SU-DHL-6 (cell line): ENCODE measurements around the gene CASP10.

ENCODE experiments used
- H2AFZ ChIP-seq: fragments of 200-600 bp; sonication (generic); 2 replicates; pipeline ENCODE4 v1.6.1; 2014; ENCODE audit warnings: low read depth, mild to moderate bottlenecking, moderate library complexity, mixed read lengths, antibody characterized with exemption, low read length; ENCODE audit not compliant: severe bottlenecking
- H3F3A ChIP-seq: fragments of 200-600 bp; shearing (Covaris generic); 2 replicates; pipeline ENCODE4 v1.6.0; 2016; ENCODE audit warnings: antibody characterized with exemption, mild to moderate bottlenecking; ENCODE audit not compliant: insufficient read depth
- H3K27ac ChIP-seq: fragments of 200-600 bp; sonication (generic); 2 replicates; pipeline ENCODE4 v1.5.1; 2016; ENCODE audit warnings: low read depth, mild to moderate bottlenecking, low read length, moderate library complexity, mixed read lengths
- H3K27me3 ChIP-seq: fragments of 200-600 bp; sonication (generic), shearing (Covaris generic); 2 replicates; pipeline ENCODE4 v1.6.0; 2014; ENCODE audit warnings: mild to moderate bottlenecking, low read length
- H3K36me3 ChIP-seq: fragments of 200-600 bp; sonication (generic); 2 replicates; pipeline ENCODE4 v1.6.1; 2014; ENCODE audit warnings: mild to moderate bottlenecking, low read length, mixed read lengths
- H3K4me2 ChIP-seq: fragments of 300-600, 200-600 bp; shearing (Covaris generic), sonication (generic); 2 replicates; pipeline ENCODE4 v1.6.0; 2014; ENCODE audit warnings: low read length, low read depth, mild to moderate bottlenecking; ENCODE audit not compliant: poor library complexity, severe bottlenecking
- H3K4me3 ChIP-seq: fragments of 200-600 bp; sonication (generic); 2 replicates; pipeline ENCODE4 v1.5.1; 2014; ENCODE audit warnings: antibody characterized with exemption, low read length, mild to moderate bottlenecking, mixed read lengths; ENCODE audit not compliant: insufficient read depth, poor library complexity, severe bottlenecking
- H3K79me2 ChIP-seq: fragments of 200-600 bp; sonication (generic); 2 replicates; pipeline ENCODE4 v1.6.1; 2014; ENCODE audit warnings: mild to moderate bottlenecking, low read length, moderate library complexity; ENCODE audit not compliant: insufficient read depth
- H3K9ac ChIP-seq: fragments of 200-600 bp; sonication (generic); 2 replicates; pipeline ENCODE4 v1.7.0; 2014; ENCODE audit warnings: mild to moderate bottlenecking, low read length
- H3K9me2 ChIP-seq: fragments of 200-600 bp; sonication (generic); replicated peaks from 2 replicates; pipeline ENCODE4 v1.6.1; 2014; ENCODE audit warnings: low read length; ENCODE audit not compliant: insufficient read depth
- H3K9me3 ChIP-seq: fragments of 200-600 bp; sonication (generic); 2 replicates; pipeline ENCODE4 v1.6.1; 2014; ENCODE audit warnings: low read length, mixed read lengths; ENCODE audit not compliant: insufficient read depth
- H4K20me1 ChIP-seq: fragments of 200-600 bp; sonication (generic); 2 replicates; pipeline ENCODE4 v1.6.1; 2014; ENCODE audit warnings: low read depth, mild to moderate bottlenecking, antibody characterized with exemption, low read length, moderate library complexity, mixed read lengths
- EZH2phosphoT487 ChIP-seq: fragments of 200-600 bp; sonication (generic), shearing (Covaris generic); conservative IDR thresholded peaks from 2 replicates; pipeline ENCODE4 v1.6.1; 2018; ENCODE audit warnings: mild to moderate bottlenecking, antibody characterized with exemption, low read length, moderate library complexity, mixed read lengths
- TF ChIP-seq, protein P1 (sequence below): fragments of 200-600 bp; sonication (generic); IDR thresholded peaks from one replicate; pipeline ENCODE4 v1.5.1; 2017; ENCODE audit warnings: antibody characterized with exemption, mild to moderate bottlenecking, low read length, moderate library complexity; ENCODE audit not compliant: insufficient read depth, poor library complexity, severe bottlenecking

Gene CASP10

DNA sequence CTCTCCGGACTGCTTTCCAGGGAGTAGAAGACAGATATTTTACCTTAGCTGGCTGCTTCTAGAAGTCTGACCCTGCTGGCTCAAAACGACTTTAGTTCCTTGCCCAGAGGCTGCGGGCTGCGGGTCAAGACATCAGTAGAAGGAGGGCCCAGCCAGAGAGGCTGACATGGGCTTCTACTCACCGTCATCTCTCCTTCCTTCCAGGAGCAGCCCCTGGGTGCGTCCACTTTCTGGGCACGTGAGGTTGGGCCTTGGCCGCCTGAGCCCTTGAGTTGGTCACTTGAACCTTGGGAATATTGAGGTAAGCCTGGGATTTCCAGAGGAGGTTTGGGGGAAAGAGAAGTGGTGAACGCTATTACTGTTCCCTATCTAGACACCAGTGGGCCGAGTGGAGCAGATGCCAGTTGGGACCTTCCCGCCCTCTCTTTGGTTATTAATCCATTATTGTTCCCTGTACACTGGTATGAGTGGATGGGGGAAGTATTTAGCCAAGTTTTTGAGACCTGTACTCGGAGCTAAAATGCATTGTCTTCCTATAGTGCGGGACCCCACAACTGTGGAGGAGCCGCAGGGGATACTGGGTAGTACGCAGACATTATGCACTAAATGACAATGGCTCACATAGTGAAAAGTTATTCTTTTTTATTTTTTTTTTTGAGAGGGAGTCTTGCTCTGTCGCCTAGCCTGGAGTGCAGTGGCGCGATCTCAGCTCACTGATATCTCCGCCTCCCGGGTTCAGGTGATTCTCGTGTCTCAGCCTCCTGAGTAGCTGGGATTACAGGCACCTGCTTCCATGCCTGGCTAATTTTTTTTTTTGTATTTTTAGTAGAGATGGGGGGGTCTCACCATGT, 51.1 kb downstream of the CASP10 start:
- Histone ChIP-seq H3F3A (peaks cover 19% of the 10 kb centered on the region), H3K4me3 (peak overlapping the region; percentile 78), H3K9me3 (no peaks in the 10 kb centered on the region), H3K27ac (peak overlapping the region; percentile 75), H3K9me2 (no peaks in the 10 kb centered on the region), H3K4me2 (peak overlapping the region; percentile 89), H3K27me3 (no peaks in the 10 kb centered on the region), H3K79me2 (peaks cover 22% of the 10 kb centered on the region), H2AFZ (peak overlapping the region; percentile 89), H4K20me1 (no peaks in the 10 kb centered on the region), H3K9ac (peak overlapping the region; percentile 71), H3K36me3 (no peaks in the 10 kb centered on the region)
- no peak for TF ChIP-seq EZH2phosphoT487
- TF ChIP-seq, protein P1, sequence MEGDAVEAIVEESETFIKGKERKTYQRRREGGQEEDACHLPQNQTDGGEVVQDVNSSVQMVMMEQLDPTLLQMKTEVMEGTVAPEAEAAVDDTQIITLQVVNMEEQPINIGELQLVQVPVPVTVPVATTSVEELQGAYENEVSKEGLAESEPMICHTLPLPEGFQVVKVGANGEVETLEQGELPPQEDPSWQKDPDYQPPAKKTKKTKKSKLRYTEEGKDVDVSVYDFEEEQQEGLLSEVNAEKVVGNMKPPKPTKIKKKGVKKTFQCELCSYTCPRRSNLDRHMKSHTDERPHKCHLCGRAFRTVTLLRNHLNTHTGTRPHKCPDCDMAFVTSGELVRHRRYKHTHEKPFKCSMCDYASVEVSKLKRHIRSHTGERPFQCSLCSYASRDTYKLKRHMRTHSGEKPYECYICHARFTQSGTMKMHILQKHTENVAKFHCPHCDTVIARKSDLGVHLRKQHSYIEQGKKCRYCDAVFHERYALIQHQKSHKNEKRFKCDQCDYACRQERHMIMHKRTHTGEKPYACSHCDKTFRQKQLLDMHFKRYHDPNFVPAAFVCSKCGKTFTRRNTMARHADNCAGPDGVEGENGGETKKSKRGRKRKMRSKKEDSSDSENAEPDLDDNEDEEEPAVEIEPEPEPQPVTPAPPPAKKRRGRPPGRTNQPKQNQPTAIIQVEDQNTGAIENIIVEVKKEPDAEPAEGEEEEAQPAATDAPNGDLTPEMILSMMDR, result no peak

DNA sequence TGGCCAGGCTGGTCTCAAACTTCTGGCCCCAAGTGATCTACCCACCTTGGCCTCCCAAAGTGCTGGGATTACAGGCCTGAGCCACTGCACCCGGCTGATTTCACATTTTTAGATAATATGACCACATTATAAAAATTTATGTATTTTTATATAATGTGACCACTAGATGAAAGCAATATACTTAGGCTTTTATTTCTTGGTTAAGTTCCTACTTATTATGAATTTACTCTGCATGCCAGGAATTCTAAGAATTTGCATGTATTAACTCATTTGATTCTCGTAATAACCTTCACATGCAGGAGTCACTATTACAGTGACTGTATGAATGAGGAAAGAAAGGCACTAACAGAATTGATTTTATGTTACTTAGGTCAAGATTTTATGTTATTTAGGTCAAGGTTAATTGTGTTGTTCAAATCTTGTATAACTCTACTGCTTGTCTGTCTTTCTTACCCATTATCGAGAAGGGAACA, 51.8 kb downstream of the CASP10 start:
- H3K36me3 ChIP-seq, result no peaks in the 10 kb centered on the region
- peaks cover 19% of the 10 kb centered on the region for H3F3A ChIP-seq
- H3K27me3 ChIP-seq, result no peaks in the 10 kb centered on the region
- H3K4me3 ChIP-seq, result peak overlapping the region; percentile 78
- no peaks in the 10 kb centered on the region for H4K20me1 ChIP-seq
- peak overlapping the region; percentile 71 for H3K9ac ChIP-seq
- peaks cover 22% of the 10 kb centered on the region for H3K79me2 ChIP-seq
- no peaks in the 10 kb centered on the region for H3K9me3 ChIP-seq
- H3K9me2 ChIP-seq, result no peaks in the 10 kb centered on the region
- TF ChIP-seq EZH2phosphoT487, result no peak
- TF ChIP-seq, protein P1, result no peak
- H3K27ac ChIP-seq, result peak overlapping the region; percentile 21
- H3K4me2 ChIP-seq, result peak overlapping the region; percentile 89
- no peak overlapping the region for H2AFZ ChIP-seq

- Histone ChIP-seq H3K27me3 (no peaks in the 10 kb centered on the region), H3K79me2 (peaks cover 22% of the 10 kb centered on the region), H4K20me1 (no peaks in the 10 kb centered on the region), H3K4me3 (peak overlapping the region; percentile 78), H2AFZ (no peak overlapping the region), H3K36me3 (no peaks in the 10 kb centered on the region), H3K9ac (peak overlapping the region; percentile 38), H3F3A (peaks cover 19% of the 10 kb centered on the region), H3K27ac (no peak overlapping the region), H3K9me3 (no peaks in the 10 kb centered on the region), H3K4me2 (peak overlapping the region; percentile 89), H3K9me2 (no peaks in the 10 kb centered on the region)
- TF ChIP-seq, protein P1, result peak; percentile 26
- no peak for TF ChIP-seq EZH2phosphoT487
Observed at GRCh38 chr2:201235860-201236811, 53.2 kb downstream of the CASP10 start.
